ENCODE results near the gene EFCAB8.
"Not testable (repeated sequence)": the region's sequence is repeated elsewhere in the genome, so short reads cannot be mapped to it uniquely, and the experiment has no call there.

EFCAB8 gene

DNA sequence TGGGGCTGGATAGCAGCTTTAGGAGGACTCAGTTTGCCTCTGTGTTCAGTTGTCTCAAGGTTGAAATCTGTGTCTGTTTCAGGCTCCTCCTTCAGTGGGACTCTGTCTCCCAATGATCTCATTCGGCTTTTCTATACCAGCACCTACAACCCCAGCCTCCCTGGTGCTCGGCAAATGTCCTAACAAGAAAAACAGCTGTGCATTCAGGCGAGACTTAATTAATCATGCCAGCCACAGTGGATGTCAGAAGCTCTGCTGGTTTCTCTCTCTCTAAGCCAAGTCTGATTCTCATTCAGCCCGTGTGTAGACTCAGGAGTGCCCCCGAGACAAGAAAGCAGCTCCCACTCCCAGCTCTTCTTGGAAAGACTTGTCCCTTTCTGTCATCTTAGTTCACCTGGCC is 98.7 kb downstream of the EFCAB8 start:
- no peak for DNase-seq (ENCODE audit: low read depth)

DNA sequence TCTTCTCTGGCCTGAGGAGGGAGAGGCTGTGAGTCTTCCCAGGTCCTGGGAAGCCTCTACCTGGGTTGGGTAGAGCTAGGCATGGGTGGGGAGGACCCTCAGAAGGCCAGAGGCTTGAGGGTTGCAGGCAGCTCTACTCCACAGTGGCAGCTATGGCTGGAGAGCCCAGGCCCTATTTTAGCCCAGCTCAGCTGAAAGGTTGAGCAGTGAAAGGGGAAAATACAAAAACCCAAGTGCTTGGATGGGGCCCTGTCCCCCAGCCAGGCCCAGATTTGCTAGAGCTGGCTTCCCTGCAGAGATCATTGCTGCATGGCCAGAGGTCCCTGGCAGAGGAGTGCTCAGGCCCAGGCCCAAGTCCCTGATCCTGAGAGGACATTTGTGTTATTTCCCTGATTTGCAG is 99.9 kb downstream of the EFCAB8 start:
- DNase-seq (ENCODE audit: low read depth): no peak

DNA sequence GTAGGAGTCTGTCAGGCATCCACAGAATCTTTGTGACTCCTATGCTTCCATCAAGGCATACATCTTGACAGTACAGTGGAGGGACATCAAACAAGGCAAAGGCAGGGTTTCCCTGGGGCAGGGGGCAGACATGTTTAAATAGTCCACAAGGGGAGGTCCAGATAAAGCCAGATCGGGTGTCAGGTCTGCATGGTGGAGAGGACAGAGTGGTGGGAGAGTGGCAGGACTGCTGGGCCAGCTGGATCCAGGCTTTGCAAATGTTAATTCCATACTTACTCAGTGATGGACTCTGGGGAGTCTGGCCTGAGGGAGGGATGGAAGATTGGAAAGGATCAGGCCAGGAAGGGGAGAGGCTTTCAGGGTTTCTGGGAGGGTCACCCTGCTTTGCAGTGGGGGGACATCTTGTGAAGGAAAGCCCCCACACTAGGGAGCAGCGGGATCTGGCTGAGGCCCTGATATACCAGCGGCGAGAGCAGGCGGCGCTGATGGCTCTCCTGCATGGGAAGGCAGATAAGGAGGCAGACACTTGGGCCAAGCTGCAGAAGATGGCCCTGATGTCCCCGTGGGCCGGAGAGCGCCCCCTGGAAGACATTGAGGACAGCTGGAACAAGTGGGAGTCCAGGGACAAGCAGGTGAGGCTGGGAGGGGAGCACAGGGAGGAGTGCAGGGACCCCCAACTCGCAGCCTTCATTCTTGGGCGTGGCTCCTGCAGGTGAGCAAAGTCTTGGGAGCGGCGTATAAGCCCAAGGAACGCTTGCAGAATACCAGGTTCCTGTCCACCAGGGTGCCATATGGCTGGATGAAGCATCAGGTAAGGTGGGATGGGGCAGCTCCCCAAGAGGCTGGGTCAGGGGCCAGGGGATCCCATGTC is 100.9 kb downstream of the EFCAB8 start:
- no peak for DNase-seq (ENCODE audit: low read depth)

DNA sequence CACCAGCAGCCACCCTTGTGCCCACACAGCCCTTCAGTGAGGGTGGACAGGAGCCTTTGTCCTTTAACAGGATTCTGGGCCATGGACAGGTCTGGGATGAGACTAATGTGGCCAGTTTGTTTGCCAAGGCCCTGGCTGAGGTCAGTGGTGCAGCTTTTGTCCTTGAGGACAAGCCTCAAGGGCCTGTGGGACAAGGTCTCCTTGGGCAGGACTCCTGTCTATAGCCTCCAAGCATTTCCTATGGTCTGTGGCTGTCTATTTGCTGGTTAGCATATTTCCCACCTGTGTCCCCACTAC is 101.4 kb downstream of the EFCAB8 start:
- DNase-seq (ENCODE audit: low read depth): no peak

DNA sequence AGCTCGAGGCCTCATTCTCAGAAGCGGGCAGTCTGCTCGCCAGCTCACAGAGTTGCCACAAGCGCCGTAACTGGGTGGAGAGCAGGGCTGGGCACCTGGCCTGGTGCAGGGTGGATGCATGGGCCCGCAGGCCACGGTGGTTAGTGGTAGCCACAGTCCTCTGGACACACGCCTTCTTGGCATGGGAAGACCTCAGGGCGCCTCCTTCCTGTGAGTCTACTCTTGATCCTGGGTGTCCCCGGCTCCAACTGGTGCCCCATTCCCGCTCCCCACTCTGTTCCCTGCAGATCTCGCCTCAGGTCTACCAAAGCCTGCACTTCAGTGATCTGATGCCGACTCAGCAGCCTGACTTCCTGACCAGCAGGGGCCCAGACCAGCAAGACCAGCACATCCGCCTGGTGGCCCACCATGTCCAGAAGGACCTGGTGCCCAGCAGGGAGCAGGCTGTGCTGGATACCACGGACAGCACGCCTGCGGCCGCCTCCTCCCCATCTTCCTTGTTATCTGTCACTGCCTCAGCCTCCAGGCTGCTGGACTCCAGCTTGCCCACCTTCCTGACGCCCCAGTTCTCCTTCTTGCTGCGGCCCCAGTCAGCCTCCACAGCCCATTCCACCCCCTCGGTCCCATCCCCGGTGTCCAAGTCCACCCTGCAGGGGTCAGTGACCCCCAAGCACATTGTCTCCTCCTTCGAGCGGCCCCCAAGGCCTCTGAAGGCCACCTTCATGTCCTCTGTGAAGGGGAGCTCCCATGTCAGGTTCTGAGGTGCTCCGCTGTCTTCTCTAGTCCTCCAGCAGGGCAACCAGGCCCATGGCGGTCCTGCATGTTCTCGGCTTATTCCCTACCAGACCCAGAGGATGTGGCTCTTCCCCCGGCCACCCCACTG is 102.4 kb downstream of the EFCAB8 start:
- no peak for DNase-seq (ENCODE audit: low read depth)

DNA sequence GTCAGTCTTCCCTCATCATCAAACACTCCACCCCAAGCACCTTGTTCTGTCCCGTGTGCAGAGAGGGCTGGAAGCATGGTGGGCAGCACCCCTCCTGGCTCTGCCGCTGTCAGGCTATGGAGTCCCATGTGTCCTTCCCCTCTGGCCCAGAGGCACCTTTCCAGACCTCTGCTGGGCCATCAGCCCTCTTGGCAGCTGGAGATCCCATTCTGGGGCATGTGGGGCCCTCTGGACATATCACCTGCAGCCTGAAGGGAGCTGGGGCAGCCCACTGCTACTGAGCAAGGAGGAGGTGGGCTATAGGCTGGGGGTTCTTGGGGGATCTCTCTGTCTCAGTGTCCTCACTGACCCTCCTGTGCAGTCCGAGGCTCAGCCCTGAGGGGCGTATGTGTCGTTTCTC is 103.3 kb downstream of the EFCAB8 start:
- DNase-seq (ENCODE audit: low read depth): no peak

DNA sequence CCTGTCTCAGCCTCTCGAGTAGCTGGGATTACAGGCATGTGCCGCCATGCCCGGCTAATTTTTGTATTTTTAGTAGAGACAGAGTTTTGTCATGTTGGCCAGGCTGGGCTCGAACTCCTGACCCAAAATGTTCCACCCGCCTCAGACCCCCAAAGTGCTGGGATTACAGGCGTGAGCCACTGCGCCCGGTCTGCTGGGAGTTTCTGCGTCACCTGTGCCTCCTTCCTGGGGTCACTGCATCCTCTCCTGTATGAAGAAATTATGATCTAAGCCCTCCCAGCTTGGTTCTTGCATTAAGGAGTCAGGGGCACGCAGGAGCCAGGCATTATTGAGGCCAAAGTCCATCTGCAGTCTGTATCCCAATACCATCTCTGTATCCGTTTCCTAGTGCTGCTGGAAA is 103.9 kb downstream of the EFCAB8 start:
- not testable (repeated sequence) for DNase-seq (ENCODE audit: low read depth)

DNA sequence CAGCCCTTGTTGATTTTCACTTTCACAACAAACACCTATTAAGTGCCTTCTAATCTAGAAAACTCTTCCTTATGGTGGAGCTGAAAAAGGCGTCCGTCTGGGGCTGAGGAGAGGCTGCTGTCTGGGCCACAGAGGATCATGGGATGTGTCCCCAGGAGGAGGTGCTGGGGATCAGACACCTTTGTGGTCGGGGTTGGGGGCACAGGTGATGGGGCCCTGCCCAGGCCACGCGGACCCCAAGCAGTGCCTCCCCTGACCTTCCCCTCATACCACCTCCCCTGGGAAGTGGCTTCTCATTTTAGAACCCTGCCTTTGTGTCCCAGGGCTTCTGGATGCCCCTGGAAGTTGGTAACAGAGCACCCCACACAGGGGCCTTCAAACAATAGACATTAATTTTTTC is 104.5 kb downstream of the EFCAB8 start:
- DNase-seq (ENCODE audit: low read depth): no peak

DNA sequence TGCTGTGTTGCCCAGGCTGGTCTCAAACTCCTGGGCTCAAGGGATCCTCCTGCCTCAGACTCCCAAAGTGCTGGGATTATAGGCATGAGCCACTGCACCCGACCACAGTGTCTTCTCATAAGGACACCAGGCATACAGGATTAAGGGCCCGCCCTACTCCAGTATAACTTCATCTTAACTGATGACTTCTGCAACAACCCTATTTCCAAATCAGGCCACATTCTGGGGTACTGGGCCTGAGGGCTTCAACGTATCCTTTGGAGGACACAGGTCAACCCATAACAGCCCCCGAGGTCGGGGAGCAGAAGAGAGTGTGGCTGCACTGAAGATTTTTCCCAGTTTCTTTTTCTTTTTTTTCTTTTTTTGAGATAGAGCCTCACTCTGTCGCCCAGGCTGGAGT is 105.9 kb downstream of the EFCAB8 start:
- no peak for DNase-seq (ENCODE audit: low read depth)

DNA sequence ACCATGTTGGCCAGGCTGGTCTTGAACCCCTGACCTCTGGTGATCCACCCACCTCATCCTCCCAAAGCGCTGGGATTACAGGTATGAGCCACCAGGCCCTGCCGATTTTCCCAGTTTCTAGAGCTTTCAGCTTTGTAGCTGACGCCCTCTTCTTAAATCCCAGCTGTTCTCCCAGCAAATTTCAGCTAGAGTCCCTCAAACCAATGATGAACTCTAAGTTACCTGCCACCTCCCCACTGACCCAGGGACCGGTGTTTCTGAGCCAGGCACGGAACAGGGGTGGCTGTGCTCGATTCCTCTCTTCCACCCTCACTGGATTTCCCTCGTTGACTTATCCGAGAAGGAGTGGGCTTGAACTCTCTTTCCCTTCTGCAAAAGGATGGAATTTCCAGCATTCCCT is 106.4 kb downstream of the EFCAB8 start:
- DNase-seq (ENCODE audit: low read depth): no peak

DNA sequence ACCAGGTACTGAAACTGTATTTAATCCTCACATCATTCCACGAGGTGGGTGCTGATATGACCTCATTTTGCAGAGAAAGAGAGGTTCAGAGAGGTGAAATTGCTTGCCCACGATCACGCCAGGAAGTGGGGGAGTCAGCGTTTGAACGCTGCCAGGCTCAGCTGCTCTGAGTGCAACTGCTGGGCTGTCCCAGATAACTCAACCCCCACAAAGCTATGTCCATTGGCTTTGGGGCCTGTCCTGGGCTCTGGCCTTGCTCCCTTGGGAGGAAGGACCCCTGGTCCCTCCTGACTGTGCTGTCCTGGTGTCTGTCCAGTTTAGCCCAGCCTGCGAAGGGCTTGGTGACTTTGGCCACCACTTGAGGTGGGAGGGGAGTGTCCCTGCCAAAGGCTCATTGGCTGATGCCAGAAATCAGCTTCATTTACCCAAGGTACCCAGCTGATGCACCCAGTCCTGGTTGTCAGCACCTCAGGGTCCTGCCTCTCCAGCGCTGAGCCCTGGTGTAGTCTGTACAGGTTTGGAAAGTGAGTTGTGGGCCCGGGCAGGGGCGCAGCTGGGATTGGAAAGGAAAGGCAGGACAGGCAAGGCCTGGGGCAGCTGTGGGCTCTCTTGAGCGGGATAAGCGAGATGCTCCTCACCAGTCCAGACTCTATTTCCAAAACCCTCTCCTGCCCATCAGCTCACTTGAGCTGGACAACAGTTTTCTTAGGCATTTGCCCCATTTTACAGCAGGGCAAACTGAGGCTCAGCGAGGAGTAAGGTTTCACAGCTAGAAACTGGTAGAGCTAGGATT is 107.1 kb downstream of the EFCAB8 start:
- DNase-seq (ENCODE audit: low read depth): no peak

DNA sequence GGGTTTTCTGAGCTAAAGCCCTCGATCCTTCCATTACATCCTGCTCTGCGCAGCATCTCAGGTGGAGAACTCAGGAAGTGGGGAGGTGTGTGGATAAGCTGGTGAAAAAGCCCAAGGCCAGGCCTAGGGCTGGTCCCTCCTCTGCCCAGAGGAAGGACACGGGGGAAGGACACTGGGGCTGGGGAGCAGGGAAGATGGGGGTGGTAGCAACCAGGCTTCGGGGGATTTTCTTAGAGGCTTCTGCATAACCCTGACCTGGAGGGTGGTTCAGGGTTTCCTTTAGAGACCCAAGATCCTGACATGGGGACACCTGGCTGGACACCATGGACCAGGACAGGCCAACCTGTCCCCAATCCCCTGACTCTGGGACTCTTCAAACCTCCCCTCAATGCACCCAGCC is 107.7 kb downstream of the EFCAB8 start:
- DNase-seq (ENCODE audit: low read depth): no peak

DNA sequence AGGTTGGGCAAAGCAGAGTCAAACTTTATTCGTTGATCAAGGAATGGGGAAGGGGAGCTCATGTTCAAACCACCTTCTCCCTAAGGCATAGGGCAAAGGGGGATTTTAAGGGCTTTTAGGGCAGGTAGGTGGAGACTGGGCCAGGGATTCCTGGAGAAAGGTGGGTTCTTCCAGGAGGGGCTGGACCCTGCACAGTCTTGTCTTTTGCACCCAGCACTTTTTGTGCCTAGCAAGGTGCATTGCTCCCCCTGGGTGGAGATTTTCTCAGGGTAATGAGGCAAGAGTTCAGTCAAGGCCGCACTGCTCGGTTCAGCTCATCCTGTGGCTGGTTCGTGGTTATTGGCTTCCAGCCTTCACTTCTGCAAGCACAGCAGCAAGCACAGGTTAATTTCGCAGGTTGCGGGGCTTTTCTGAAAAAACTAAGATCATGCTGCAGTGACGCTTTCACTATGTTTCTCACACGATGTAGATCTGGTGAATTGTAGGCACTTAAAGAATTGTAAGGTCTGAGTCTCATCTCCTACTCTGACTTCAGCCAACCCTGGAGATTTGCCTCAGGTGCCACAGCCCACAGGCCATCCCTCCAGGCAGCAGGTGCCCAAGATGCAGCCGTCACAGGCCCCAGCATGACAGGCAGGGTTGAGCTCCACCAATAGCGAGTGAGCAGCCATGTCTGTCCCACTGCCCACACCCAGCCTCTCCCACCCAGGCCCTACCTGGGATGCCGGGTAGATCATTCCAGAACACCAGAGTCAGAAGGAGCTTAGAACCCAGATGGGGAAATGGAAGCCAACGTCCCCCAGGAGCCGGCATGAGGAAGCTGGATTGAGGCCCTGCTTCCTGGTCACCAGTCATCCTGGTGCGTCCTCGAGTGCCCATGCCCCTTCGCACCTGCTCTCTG is 108.4 kb downstream of the EFCAB8 start:
- DNase-seq (ENCODE audit: low read depth): no peak

DNA sequence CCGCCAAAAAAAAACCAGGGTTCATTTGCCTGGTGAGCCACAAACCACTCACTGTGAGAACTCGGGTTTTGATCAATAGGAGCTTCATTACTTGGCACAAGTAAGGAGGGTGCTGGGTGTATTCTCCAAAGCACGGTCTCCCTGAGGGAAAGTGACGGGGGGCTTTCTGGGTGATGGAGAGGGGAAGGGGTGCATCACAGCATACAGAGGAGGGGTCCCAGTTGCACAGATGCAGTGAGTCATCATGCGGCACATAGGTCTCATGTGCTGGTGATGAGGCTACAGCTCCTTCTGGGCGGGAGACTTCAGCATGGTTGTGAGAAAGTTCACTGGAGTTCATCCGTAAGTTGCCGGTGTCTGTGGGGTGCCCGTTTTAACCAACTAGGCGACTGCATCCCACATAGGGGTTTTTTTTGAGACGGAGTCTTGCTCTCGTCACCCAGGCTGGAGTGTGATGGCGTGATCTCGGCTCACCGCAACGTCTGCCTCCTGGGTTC is 109.3 kb downstream of the EFCAB8 start:
- DNase-seq (ENCODE audit: low read depth): no peak

DNA sequence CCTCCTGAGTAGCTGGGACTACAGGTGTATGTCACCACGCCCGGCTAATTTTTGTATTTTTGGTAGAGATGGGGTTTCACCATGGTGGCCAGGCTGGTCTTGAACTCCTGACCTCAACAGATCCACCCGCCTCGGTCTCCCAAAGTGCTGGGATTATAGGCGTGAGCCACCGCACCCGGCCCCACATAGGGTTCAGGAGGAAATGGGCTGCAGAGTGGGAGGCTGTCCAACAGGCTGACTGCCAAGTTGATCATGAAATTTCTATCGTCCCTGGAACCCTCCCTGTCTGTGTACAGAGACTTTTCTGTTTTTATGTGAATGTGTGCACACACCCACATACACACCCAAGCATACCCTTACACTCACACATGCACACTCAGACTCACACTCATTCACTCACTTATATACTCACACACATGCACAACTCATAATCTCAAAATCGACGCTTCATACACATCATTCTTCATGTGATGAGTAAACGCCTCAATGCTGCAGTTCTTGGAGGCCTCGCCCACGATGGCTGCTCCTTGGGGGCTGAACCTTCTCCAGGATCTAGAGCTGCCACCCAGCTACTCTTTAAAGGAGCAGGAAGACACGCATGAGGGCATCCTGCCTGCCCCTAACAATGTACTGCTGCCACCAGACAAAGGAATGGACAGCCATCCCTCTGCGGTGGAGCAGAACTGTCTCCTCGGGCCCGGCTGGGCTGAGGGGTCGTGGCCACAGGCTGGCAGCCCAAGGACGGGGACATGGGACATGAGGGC is 109.9 kb downstream of the EFCAB8 start:
- no peak for DNase-seq (ENCODE audit: low read depth)

DNA sequence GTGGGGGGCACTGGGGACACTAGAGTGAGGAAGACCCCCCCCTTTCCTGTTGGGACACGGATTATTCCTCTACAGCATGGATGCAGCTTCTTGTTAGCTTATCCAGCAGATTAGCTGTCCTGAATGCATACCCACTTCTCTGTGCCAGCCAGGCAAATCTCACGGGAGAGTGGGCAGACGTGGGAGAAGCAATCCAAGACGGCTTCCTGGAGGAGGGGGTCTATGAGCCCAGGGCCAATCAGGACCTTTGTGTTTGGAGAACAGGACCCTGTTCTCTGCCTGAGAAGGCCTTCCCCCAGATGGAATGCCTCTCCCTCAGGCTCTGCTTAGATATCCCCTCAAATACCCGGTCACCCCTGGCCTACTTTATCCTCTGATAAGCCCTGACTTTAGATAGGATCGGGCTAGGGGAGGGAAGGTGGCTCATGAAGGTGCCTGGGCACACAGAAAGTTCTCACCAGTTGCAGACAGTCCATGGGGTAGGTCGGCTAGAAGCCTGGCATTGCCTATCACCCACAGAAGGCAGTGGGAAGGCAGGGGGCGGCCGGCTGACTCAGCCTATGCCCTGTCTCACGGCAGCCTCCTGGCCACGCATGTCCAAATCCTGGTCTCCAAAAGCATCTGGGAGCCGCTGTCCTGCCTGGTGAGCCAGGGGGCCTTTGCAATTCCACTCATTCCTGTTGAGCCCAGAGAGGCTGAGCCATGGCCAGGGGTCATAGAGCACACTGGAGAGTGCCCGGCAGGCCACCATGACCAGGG is 110.8 kb downstream of the EFCAB8 start:
- DNase-seq (ENCODE audit: low read depth): no peak

DNA sequence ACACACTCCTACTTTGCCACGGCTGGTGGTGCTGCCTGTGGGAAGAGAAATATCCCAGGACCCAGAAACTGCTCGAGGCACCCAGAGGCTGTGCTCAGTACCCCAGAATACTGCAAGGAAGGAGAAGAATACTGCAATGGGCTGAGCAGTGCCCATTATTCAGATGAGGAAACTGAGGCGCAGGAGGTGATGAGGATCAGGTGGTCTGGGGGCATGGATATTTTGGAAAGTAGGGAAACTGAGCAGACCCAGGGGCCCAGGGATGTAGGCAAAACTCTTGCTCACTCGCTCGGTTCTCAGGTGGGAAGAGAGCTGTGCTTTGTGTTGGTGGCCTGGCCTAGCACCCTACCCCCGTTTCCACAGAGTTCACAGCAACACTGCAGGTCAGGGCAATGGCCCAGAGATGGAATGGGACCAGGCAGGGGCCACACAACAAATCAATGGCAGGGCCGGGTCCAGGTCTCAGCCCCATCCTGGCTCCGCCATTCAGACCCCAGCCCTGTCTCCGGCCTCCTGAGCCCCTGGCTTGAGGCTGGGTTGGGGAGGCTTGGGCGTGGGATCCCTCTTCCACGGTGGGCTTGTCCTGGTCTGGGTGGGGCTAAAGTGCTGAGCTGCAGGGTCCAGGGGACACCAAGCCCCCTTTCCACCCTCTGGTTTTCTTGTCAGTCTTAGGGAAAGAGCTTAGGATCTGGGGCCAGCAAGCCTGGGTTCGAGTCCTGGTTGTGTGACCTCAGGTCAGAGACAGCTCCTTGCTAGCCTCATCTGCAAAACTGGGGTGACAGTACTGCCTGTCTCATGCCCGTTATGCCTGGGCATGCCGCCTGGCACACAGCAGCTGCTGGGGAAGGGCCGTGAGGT is 111.6 kb downstream of the EFCAB8 start:
- no peak for DNase-seq (ENCODE audit: low read depth)

DNA sequence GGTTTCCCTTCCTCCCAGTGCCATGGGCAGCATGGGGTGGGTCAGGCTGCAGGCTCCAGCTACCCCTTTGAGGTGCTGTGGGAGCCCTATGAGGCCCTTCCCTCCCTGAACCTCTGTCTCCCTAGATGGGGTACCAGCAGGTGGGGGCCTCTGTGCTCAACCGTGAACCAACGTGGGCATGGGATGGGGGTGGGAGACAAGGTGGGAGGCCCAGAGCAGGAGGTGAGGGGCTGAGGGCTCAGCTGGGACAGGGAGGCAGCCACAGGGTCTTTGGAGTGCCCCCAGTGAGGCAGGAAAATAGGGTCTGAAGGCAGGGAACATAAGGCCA is 112.2 kb downstream of the EFCAB8 start:
- no peak for DNase-seq (ENCODE audit: low read depth)

DNA sequence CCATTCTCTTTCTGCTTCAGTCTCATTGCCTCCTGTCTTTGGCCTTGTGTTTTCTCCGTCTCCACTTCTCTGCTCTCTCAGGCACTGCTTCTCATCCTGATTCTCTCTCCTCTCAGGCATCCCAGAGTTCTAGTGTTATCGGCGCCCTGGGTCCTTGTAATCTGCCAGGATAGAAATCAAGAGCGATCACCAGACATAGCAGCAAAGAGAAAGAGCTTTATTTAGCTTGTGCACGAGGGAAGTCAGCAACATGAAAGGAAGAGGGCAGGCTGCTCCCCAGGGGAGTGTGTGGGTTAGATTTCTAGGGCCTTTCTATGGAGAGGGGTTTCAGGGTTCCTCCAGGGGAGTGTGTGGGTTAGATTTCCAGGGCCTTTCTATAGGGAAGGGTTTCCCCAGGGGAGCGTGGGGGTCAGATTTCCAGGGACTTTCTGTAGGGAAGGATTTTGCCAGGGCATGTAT is 113.0 kb downstream of the EFCAB8 start:
- no peak for DNase-seq (ENCODE audit: low read depth)
